ENCODE measurements around the gene NTRK3.

Gene NTRK3

DNA sequence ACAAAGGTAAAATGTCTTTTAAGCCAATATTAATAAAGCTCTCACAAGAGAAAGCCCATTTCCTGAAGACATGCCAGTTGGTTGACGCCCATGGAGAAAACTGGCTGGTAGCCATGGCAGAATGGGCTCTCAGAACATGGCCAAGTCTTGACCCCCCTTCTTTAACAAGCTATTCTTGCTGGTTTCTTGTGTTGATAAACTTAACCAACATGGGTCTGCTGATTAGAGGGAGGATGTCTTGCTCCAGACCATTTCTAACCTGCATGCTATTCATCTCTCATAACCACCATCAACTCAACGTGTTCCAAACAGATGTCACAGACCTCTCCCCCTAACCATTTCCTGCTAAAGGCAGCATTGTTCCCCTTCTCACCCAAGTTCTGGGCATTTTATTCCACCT, 25.7 kb downstream of the NTRK3 start:
- no peak for DNase-seq (ENCODE audit: low read depth)

DNA sequence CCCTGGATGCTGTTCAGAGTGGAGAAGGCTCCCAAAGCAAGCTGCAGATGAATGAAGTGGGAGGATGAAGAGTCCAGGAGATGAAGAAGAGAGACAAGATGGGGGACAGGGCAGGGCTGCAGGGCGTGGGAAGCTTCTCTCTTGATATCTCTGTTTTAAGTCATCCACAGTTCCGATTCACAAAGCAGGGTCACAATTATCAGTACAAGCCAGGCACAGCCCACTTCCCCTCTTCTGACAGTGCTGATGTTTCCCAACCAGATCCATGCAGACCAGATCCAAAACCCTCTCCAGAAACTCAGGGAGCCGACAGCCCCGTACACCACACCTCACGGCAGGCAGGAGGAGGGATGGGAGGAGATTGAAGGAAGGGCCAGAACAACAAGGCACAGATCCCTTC, 31.1 kb downstream of the NTRK3 start:
- no peak for DNase-seq (ENCODE audit: low read depth)

DNA sequence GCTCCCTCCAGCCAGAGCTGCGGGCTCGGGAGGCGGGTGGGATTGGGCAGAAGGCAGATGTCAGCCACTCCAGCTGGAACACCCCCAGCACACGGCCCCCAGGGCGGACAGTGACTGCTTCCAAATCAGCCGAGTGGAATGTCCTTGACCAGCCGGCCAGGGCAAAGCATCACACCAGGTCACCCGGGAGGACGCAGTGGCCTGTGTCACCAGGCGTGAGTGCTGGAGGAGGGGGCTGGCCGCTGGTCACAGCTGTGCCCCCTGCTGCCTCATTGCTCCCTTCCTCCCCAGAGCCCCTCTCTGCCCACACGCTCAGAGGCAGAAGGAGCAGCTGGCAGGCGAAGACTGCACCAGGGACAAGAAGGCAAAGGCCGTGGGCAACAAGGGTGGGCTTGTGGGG, 33.5 kb downstream of the NTRK3 start:
- DNase-seq (ENCODE audit: low read depth): no peak

DNA sequence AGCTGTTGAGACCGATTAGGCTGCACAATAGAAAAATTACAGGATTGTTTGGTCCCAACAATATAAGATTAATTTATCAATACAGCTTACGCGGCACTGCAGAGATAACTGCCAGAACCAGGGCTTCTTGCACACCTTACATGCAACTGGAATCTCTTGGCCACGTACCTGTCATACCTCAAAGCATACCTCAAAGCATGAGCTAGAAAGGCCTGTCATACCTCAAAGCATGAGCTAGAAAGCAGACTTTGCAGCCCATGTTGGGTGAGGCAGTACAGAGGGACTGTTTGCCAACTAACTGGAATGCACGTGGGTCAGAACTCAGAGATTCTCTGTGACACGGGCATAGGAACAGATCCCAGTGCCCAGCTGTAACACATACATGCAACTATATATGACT, 34.7 kb downstream of the NTRK3 start:
- no peak for DNase-seq (ENCODE audit: low read depth)

DNA sequence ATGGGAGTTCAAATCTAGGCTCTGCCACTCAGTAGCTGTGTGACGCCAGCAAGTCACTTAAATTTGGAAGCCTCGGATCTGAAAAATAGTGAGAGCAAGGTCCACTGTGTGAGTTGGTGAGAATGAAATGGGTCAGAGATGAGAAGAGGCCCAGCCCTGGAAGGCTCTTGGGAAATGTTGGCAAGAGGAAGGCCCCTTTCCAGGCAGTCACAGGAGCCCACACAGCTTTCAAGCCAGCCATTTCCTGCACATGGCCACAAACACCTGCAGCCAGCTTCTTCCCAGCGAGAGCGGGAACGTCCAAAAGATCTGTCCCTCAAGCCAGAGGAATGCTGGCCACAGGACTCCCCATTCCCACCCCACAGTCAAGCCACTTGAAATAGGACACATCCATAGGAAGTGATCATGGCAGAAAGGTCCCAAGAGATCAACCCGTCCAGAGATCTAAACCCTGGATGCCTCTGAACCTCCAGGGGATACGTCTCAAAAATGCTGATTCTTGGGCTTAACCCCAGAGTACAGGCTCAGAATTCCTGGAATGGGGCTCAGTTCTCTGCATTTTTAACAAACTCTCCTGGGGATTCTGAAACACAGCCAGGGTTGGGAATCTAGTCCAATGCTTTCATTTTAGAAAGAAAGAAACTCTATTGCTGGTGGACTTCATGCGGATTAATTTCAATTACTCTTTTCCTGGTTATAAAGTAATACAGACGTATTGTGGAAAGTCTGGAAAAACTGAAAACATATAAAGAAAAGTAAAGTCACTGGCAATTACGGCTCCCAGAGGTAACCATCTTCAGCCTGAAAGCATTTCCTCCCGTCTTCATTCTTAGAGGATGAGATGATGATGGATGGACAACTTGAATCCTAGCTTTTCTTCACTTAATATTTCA, 35.9 kb downstream of the NTRK3 start:
- no peak for DNase-seq (ENCODE audit: low read depth)

DNA sequence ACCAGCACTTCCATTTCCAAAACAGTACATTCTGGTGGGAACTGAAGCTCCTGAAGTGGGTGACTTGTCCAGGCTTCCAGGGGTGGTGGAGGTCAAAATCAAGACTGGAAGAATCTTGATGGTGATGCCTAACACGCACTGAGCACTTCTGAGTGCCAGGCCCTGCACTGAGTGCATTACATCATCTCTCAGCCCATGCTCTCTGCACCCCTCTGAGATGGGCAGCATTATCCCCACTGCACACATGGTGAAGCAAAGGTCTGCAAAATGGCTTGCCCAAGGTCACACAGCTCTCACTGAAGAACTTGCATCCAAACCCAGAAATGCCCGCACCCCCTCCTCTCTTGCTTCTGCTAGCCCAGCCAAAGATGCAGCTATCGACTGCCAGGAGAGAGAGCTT, 36.9 kb downstream of the NTRK3 start:
- DNase-seq (ENCODE audit: low read depth): no peak

DNA sequence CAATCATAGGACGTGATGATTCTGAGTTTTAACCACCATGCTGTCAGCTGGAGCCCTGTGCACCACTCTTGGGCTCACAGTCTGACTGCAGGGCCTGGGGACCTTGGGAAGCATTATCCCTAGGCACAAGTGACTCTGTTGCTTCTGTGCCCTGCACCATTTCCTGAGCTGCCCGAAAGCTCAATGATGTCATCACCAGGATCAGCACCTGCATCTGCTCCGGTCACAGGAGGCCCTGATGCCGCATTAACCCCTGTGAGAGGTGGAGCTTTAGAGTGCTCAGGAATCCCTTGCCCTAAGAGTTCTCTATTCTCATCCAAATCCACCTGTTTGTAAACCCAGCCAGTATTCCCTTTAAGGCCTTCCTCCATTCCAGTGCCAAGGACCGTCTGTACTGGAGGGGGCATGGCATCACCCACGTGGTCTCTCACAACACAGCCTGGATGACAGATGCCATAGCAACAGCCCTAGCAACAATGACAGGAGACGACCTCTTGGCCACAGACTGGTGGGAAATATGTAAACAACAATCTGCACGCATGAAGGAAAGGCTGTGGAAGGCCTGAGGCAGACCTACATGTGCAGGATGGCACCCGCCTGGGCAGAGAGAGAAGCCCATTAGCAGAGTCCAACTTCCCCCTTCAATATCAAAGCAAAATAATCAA, 37.9 kb downstream of the NTRK3 start:
- DNase-seq (ENCODE audit: low read depth): no peak

DNA sequence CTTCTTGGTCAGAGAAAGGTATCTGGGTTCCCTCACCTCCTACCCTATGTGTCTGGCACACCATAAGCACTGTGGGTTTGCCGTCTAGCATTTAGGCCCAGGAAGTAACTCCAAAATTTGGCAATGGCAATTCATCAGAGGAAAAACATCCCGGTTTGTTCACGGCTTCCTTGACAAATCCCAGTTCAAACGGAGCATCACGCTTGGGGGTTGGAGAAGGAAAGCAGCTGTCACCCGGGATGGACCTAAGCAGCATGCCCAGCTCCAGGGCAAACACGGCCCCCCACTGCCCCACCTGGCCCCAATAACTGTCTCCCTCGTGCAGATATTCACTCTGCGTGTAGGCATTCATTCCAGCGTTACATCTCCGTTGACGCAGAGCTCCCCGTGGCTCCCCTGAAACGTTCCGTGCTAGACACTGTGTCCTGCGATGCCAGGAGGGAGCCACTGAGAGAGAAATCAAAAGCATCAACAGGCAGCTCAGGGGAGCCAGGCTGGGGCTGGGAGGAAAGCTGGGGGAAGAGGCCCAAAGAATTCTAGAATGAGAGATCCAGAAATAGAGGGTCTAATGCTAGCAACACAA, 41.4 kb downstream of the NTRK3 start:
- no peak for DNase-seq (ENCODE audit: low read depth)

DNA sequence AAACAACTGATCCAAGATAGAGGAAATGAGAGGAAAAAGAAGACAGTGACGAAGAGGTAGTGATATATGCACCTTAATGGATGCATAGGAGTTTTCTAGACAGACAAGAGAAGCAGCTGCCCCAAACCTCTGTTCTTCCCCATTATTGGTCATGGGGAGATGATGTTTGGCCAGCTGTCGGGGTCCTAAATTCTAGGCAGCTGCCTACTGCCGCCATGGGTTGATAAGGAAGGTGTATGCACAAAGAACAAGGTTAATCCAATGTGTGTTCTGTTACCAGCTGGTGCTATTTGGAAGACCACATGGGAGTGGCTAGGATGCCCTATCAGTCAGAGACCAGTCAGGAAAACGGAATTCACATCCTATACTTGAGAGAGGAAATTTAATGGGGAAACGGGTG, 47.4 kb downstream of the NTRK3 start:
- no peak for DNase-seq (ENCODE audit: low read depth)

DNA sequence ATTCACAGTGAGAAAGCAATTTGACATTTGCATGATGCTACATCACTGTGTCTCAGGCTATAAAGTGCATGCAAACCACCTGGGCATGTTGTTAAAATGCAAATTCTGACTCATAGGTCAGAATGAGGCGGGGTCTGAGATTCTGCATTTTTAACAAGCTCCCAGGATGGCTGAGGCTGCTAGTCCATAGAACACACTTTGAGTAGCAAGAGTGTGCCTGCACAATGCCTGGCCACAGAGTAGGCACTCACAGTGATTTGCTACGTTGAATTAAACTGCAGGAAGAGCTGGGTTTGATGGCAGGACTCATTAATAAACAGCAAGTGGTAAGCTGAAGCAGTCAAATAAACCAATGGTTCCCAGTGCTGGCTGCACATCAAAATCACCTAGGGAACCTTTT, 48.1 kb downstream of the NTRK3 start:
- DNase-seq (ENCODE audit: low read depth): no peak

DNA sequence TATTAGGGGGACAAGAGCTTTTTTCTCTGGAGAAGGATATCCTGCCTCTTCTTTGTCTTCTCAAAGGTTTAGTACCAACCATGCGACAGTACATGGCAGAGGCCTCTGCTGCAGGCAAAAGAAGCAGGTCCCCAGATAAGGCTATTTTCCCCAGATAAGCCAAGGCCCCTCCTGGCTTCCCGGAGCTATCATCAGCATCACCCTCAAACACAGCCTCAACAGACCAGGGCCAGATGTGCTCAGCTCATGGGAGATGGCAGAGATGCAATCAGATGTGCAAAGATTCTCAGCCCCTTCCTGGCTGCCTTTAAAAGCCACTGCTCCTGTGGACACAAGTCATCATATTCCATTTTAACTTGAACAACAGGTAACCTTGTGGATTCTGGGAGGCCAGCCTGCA, 49.0 kb downstream of the NTRK3 start:
- no peak for DNase-seq (ENCODE audit: low read depth)

DNA sequence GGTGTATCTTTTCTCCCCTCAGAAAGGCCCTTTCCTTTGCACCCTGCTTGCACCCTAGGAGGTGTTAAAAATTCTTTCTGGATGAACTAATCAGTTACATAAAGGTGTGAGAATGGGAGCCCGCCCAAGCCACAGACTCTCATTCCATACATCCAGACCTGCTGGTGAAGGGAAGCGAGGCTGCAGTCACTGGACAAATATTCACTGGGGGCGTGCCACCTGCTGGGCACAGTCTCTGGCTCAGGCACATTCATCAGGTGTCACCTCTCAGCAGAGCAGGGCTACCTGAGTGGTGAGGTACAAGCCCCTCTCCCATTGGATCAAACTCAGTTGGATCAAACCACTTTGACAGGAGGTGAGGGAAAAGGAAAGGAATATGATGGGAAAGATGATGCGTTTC, 52.0 kb downstream of the NTRK3 start:
- no peak for DNase-seq (ENCODE audit: low read depth)

DNA sequence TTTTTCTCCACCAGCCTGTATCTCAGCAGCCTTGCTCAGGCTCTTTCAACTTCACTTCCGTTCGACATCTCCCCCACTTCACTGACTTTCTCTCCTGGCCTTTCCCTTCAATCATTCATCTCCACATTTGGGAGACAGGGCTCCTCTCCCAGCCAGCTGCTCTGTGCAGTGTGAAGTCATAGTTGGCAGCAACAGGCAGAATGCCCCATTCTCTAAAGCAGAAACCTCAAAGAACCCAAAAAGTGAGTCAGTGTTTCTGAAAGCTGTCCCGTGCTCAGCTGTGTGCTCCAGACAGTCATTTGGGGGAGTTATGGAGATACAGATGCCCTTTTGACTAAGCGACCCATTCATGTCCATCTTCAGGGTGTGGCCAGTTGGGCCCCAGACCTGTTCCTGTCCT, 54.3 kb downstream of the NTRK3 start:
- no peak for DNase-seq (ENCODE audit: low read depth)

DNA sequence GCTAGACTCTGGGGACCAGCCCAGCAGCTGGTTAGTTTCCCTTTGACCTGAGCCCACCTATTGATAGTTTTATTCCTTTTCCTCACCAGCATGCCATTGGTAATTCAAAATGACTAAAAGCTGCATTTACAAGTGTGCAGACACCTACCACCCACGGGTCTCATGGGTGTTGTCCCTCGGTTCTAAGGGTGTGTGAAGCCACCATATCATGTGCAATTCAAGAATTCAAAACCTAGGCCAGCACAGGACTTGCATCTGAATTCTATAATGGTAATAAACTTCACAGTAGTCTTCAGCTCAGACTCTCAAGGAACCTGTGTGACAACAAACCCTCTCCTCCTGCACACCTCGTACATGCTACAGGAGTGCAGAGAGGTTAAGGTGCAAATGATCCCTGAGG, 55.3 kb downstream of the NTRK3 start:
- no peak for DNase-seq (ENCODE audit: low read depth)

DNA sequence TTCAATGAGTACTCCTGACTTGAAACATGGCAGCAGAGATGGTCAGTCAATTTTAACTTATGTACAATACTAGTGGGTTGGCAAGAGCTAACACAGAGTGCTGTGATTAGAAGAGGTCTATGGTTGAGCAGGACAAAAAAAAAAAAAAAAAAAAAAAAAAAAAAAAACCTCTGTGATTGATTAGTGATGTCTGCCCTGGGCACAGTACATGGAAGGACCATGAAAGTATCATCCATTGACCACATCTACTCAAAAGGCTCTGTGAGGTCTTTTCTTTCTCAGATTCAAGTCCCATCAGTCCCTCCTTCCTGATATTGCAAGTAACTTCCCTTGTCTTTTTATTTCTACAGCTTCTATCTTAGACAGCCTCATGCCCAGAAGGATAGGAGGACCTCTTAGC, 59.6 kb downstream of the NTRK3 start:
- DNase-seq (ENCODE audit: low read depth): no peak

DNA sequence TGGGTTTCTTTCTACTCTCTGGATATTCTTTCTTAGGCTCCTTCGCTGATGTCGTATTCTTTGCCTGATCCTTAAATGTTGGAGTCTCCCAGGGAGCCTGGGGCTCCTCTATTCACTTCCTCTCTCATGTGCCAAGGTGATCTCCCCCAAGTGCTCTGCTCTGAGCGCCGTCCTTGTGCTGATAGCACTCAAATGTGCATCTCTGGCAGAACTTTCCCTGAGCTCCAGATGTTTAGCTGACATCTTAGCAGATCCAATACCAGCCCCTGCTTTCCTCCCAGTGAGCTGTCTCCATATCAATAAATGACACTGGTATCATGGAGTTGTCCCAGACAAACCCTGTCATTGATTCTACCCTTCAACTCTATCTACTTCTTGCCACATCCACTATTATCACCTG, 62.4 kb downstream of the NTRK3 start:
- DNase-seq (ENCODE audit: low read depth): no peak

DNA sequence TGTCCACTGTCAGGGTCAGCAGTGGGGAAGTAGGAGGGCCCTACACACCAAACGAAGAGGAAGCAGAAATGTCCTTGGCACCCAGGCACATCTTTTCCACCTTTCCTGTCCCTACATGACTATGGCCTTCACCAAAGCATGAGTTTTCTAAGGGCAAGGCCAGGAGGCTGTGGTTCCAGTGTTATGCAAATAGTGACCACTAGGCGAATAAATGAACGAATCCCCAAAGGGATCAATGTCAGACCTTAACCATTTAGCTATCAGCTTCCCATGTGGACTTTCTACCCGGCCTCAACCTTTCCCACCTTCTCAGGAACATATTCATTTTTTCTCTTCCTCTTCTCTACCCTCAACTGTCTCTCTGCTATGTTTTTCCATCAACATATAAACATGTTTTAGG, 63.1 kb downstream of the NTRK3 start:
- no peak for DNase-seq (ENCODE audit: low read depth)

DNA sequence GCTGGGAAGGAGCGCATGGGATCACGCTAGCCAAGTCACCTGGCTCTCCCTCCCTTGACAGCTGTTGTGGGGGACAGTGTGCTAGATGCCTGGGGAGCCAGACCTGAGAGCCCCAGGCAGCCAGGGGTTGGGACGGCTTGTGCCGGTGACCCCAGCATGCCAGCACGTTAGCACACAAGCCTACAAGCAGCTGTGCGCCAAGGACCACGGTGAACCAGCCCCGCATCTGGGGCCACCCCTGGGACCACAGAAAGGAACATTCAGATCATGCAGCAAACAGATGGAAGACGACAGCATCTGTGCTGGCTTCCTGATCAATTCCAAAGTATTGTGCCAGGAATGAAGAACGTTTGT, 64.8 kb downstream of the NTRK3 start:
- no peak for DNase-seq (ENCODE audit: low read depth)

DNA sequence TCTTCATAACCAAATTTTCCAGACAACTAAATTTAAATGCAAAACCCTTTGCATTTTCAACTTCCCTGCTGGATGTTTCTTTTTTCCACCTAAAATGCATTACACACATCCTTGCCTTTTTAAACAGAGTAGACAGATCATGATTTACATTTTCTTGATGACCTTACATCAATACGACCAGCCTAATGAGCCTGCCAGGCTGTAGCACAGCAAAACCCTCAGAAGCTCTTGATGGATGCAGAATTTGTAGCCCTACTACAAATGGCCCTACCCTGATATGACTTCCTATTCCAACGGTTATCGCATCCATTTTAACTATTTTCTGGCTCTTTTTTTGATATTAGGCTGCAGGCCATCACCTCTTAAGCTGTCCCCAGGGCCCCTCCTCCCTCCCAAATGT, 66.3 kb downstream of the NTRK3 start:
- DNase-seq (ENCODE audit: low read depth): no peak

DNA sequence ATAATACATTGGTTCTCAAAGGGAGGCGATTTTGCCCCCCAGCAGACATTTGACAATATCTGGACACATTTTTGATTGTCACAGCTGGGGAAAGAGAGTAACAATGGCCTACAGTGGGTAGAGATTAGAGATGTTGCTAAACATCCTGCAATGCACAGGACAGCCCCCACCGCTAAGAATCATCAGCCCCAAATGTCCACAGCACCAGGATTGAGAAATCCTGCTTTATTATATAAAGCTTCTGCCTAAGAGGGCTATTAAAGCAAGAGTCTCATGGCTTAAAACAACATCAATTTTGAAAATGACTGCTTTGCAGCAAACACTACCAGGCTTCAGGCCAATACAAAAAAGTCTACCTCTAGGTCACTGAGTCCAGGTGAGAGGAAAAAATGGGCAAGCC, 68.2 kb downstream of the NTRK3 start:
- no peak for DNase-seq (ENCODE audit: low read depth)

DNA sequence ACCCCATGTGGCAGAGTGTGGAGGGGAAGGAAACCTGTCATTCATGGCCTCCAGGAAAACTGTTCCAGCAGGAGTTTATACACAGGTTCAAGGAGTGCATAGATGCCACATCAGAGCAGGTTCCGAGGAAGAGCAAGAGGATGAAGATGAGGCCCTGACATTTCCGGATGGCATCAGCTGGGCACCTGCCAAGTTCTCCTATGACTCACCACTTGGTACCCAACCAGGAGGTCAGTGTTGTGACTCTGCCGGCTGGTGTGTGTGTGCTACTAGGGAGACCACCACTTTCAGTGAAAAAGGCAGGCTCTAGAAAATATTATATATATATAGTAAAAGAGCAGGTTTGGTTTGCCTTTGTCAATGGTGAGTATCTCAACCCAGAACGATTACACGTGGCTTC, 69.3 kb downstream of the NTRK3 start:
- no peak for DNase-seq (ENCODE audit: low read depth)

DNA sequence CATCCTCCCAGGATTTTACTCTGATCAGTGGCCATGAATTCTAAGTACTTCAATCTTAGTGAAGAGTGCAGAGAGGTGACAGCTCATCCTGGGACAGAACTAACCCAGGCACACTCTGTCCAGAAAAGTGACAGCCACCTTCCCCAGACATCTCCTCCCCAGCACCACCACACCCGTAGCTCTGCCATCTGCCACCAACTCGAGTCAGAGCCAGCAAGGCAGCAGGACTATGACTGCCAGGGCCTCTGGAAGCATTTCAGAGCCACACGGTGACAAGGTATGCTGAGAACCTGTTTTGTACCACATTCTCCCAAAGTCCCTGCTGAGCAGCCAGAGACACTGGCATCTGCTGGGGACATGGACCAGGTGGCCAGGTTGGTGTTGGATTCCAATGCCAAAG, 71.0 kb downstream of the NTRK3 start:
- DNase-seq (ENCODE audit: low read depth): no peak

DNA sequence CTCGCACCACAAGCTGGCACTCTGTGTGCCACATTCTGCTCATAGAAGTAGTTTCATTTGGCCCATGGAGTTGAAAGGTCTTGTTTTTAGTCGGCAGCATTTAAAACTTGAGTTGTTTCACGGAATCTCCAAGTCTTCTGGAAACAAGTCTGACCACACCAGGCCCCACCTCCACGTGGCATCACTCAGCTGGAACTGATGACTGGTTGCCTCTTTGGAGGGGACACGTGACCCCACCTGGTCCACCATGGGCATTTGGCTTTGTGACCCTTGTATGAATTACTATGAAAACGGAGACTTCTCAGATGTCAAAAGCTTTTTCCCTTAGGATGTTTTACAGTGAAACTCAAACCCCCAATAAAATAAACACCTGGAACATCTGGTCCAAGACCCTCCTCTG, 74.9 kb downstream of the NTRK3 start:
- DNase-seq (ENCODE audit: low read depth): no peak

DNA sequence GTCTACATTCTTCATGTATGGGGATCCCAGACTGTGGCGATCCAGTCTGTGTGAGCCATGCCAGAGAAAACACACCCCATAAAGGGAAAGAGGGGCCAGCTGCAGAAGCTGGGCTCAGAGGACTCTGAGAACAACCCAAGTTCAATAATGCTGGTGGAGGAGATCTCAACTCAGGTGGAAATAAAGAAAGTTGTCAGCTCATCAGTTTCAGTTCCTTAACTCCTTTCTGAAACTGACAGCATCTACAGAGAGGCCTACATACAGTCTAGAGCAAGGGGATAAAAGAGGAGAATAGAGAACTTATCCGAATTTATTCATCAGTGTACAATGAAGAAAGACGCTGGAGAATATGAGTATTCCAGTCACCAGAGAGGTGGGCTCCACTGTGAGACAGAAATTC, 77.0 kb downstream of the NTRK3 start:
- DNase-seq (ENCODE audit: low read depth): no peak
